HG03558 (cell line): ENCODE measurements around the gene PLXNA2.

Experiments used
- ATAC-seq: cut with Tn5 transposase; IDR thresholded peaks from one replicate; pipeline ENCODE4 v1.9.1; 2021; ENCODE audit warnings: moderate number of reproducible peaks; ENCODE audit not compliant: unreplicated experiment; ENCODE audit errors: extremely low read depth

The PLXNA2 gene

GRCh38 chr1:207991583-207992026, 252.6 kb downstream of the PLXNA2 start:
- ATAC-seq, result no peak

DNA sequence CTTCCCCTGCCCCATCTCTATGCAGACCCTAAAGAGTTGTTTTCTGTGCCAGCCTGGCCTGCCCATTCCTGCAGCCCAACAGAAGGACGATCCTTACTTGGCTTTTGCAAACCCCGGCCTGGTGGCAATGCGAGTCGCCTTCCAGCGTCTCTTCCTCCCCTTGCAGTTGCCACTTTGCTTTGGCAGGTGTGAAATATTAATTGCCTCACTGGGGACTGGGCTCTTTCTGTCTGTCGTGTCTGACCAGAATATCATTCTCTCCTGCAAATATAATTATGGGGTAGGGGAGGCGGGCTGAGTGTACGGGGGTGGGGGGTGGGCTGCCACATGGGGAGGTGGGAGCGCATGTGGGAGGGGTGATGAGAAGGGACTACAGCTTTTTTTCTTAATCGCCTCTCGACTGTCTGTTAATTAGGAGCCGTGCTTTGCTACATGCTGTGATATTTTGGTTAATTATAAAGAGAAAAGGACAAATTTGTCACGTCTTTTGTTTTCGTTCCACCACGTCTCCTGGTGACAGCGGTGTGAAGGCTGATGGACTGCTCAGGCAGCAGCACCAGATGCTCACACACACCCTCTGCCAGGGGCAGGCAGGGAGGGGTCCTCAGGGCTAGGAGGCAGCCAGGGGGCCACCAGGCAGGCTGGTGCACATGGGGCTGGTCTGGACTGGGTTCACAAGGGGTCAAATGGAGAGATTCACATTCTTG, 253.2 kb downstream of the PLXNA2 start:
- no peak for ATAC-seq

- ATAC-seq, result no peak
Measured at GRCh38 chr1:207990455-207990854, 253.7 kb downstream of the PLXNA2 start.

GRCh38 chr1:207988326-207989165, 255.6 kb downstream of the PLXNA2 start:
- no peak for ATAC-seq

DNA sequence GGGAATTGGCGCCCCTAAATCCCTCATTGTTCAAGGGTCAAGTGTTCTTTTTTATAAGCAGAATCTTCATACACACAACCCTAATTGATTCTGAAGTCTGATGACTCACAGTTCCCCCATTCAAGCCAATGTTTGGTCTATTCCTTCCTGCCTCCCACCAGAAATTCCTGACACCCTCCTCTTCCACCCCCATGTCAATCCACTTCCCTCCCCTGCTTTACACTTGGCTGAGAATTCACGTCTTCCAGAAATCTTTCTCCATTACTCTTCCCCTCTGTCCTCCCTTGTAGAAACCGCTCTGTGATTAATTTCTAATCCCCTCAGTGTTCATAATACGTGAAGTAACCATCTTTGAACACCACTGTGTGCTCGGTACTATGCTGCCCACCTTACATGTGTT, 257.0 kb downstream of the PLXNA2 start:
- ATAC-seq, result no peak

DNA sequence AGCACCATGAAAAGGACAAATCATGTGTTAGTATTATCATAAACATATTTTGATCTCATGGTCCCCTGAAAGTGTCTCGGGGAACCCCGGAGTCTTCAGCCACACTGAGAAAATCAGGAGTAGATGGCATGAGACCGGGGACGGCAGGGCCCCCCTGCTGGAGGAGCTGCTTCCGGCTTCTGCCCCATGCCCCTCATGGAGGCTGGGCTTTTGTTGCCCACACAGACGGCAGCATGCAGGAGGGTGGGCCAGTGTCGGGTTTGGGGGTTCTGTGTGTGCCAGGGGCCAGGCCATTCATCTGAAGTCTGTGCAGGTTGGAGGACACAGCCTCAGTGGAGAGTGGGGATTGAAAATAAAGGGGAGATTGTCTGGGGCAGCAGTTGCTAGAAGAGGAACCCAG, 258.2 kb downstream of the PLXNA2 start:
- ATAC-seq, result no peak

GRCh38 chr1:207984831-207985572, 259.2 kb downstream of the PLXNA2 start:
- no peak for ATAC-seq

DNA sequence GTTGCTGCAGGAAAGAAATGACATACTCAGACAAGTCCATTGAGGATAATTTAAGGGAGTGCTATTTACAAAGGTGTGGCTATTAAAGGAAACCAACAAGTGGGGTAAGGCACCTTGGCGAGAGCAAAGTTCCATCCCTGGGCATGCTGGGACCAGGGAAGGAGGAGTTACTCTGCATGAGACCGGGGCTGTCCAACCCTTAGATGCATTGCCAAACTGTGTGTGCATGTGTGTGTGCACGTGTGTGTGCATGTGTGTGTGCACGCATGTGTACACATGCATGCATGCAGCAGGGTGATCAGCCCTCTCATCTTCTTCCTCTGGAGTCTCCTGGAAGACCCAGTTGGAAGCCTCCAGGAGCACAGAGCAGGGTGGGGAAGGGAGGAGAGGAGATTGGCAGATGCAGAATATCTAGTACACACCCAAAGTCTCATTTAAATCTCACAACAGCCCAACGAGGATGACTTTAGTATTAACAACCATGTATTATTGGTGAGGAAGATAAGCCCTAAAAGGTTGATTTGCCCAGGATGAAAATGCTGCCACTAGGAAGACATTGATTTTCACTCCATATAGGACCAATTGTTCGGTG, 261.0 kb downstream of the PLXNA2 start:
- ATAC-seq, result no peak

DNA sequence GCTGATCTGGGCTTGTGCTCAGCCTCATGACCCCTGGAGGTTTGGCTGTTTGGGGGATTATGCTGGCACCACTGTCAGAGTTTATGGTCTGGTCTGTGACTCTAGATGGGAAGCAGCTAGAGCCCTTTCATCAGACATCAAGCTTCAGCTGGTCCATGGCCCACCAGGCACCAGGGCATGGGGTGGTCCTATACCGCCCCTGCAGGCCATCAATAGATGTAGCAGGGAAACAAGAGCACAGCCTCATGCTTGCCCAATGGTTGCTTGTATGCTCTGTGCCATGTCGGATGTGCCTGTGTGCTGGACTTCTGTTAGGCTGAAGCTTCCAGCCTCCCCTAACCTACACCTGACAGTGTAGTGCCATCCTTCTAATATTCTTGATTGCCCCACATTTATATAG, 262.2 kb downstream of the PLXNA2 start:
- no peak for ATAC-seq

DNA sequence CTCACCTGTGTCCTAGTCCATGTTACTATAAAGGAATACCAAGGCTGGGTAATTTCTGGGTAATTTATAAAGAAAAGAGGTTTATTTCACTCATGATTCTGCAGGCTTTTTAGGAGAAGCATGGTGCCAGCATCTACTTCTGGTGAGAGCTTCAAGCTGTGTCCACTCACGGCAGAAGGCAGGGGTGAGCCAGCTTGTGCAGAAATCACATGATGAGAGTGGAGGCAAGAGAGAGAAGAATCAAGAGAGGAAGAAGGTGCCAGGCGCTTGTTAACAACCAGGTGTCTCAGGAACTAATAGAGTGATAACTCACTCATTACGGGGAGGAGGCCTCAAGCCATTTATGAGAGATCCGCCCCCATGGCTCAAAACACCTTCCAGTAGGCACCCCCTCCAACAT, 265.7 kb downstream of the PLXNA2 start:
- no peak for ATAC-seq

- no peak for ATAC-seq
Measured at GRCh38 chr1:207977876-207978275, 266.3 kb downstream of the PLXNA2 start.

DNA sequence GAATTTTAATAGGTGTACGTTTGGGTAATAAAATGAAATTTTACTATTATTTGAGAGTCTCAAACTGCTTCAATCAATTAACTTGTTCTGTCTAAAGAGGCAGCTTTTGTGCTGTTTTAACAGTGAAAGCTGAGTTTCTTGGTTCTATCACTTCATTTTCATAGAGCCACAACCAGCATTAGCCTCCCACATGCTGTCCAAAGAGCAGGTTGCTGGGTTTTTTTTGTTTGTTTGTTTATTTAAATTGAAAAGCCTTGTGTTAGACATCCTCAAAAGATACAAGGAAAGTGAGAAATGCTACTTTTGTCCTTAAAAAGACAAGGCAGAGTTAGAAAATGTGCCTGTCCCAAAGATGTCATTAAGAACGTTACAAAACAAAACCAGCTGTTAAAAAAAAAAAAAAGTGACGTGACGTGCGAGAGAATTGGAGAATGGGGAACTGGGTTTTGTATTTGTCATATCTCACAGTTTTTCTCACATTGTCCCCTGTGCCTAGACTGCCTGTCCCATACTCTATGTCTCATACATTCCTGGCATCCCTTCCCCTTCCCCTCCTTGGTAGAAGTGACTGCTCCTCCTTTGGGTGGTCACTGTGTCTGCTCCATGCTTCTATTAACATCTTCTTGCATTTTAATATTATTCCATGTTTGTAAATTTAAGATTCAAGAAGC, 270.2 kb downstream of the PLXNA2 start:
- no peak for ATAC-seq

DNA sequence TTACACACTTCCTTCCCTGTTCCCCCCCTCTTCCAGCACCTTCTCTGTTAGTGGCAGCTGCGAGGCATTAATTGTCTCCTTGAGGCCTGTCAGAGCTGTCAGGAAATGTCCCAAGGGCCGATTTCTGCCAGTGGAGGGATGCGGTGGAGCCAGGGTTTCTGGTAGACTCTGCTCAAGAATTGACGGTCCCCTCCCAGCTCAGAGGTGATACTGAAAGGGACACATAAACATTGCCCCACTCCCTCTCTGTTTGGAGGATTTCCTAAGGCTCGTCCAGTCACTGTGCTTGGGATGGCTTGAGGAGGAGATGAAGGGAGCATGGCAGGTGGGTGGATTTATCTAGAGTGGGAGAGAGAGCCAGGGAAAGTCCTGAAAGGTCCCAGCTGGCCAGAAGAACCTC, 271.8 kb downstream of the PLXNA2 start:
- no peak for ATAC-seq
